HEK293 (cell line): ENCODE data around the gene LIMK2.

Source experiments
- CTCF ChIA-PET: fragments of 350-600 bp; formaldehyde crosslinking; extraction: SDS; loops from one replicate; lab custom pipeline; 2021; ENCODE audit warnings: antibody characterized with exemption; lab: Yijun Ruan, JAX
- POLR2A ChIA-PET: fragments of 300-600 bp; formaldehyde crosslinking; extraction: SDS; loops from one replicate; lab custom pipeline; 2020; ENCODE audit warnings: antibody characterized with exemption, inconsistent platforms; lab: Yijun Ruan, JAX
- H3K27ac ChIP-seq: fragments of 200-500 bp; sonication (Bioruptor generic); 2 replicates; pipeline ENCODE4 v1.5.1; 2014; ENCODE audit warnings: low read depth, low read length, control low read depth, inconsistent platforms; ENCODE audit errors: extremely low read depth
- H3K36me3 ChIP-seq, 2 experiments: fragments of 200-500 bp in 1 of 2; sonication (Bioruptor generic) in 1 of 2; 1 replicate in 1 of 2; 2 replicates in 1 of 2; pipeline ENCODE4 v1.5.1; 2014 to 2017; ENCODE audit warnings: inconsistent platforms in 2 of 2, low read length in 2 of 2; ENCODE audit not compliant: control insufficient read depth in 2 of 2, insufficient read depth in 1 of 2
- H3K4me1 ChIP-seq: fragments of 200-500 bp; sonication (Bioruptor generic); 2 replicates; pipeline ENCODE4 v1.5.1; 2014; ENCODE audit warnings: mild to moderate bottlenecking, low read length, inconsistent platforms; ENCODE audit not compliant: control insufficient read depth, insufficient read depth
- H3K4me3 ChIP-seq: 2 replicates; pipeline ENCODE4 v1.5.1; 2011; ENCODE audit warnings: low read depth, mild to moderate bottlenecking, control low read depth, low read length, moderate library complexity
- H3K9me3 ChIP-seq: fragments of 200-500 bp; sonication (Bioruptor generic); 2 replicates; pipeline ENCODE4 v1.5.1; 2014; ENCODE audit warnings: low read depth, low read length, inconsistent platforms; ENCODE audit not compliant: control insufficient read depth, insufficient read depth
- EGR2 ChIP-seq: fragments of 450-650 bp; formaldehyde crosslinking; IDR thresholded peaks from 2 replicates; pipeline ENCODE4 v1.5.1; 2016; ENCODE audit warnings: low read depth, missing biosample characterization, missing genetic modification characterization
- FEZF1 ChIP-seq: fragments of 450-650 bp; formaldehyde crosslinking; IDR thresholded peaks from 2 replicates; pipeline ENCODE4 v1.5.1; 2016; ENCODE audit warnings: missing biosample characterization, missing genetic modification characterization
- GLIS2 ChIP-seq: fragments of 450-650 bp; formaldehyde crosslinking; IDR thresholded peaks from 2 replicates; pipeline ENCODE4 v1.5.1; 2016; ENCODE audit warnings: missing biosample characterization, missing genetic modification characterization
- MEIS1 ChIP-seq: sonication (generic); formaldehyde crosslinking; IDR thresholded peaks from 2 replicates; pipeline ENCODE4 v1.8.1; 2022; ENCODE audit warnings: missing genetic modification reagents, mild to moderate bottlenecking, borderline replicate concordance
- ZBTB44 ChIP-seq: fragments of 450-650 bp; IDR thresholded peaks from 2 replicates; pipeline ENCODE4 v1.5.1; 2018; ENCODE audit warnings: missing biosample characterization, mild to moderate bottlenecking, missing genetic modification characterization
- ZNF221 ChIP-seq: fragments of 450-650 bp; formaldehyde crosslinking; IDR thresholded peaks from 2 replicates; pipeline ENCODE4 v1.5.1; 2017; ENCODE audit warnings: missing biosample characterization, missing genetic modification characterization, borderline replicate concordance
- ZNF239 ChIP-seq: fragments of 450-650 bp; formaldehyde crosslinking; IDR thresholded peaks from 2 replicates; pipeline ENCODE4 v1.5.1; 2016; ENCODE audit warnings: missing biosample characterization, missing genetic modification characterization
- ZNF280D ChIP-seq: fragments of 450-650 bp; formaldehyde crosslinking; IDR thresholded peaks from 2 replicates; pipeline ENCODE4 v1.5.1; 2016; ENCODE audit warnings: missing biosample characterization, missing genetic modification characterization
- ZNF292 ChIP-seq: fragments of 450-650 bp; formaldehyde crosslinking; IDR thresholded peaks from 2 replicates; pipeline ENCODE4 v1.5.1; 2016; ENCODE audit warnings: low read depth, missing biosample characterization, missing genetic modification characterization, borderline replicate concordance
- ZNF335 ChIP-seq: fragments of 450-650 bp; formaldehyde crosslinking; conservative IDR thresholded peaks from 2 replicates; pipeline ENCODE4 v1.5.1; 2016; ENCODE audit warnings: missing biosample characterization, missing genetic modification characterization
- ZNF416 ChIP-seq: fragments of 450-650 bp; formaldehyde crosslinking; IDR thresholded peaks from 2 replicates; pipeline ENCODE4 v1.5.1; 2016; ENCODE audit warnings: missing biosample characterization, missing genetic modification characterization
- ZNF518A ChIP-seq: fragments of 450-650 bp; formaldehyde crosslinking; conservative IDR thresholded peaks from 2 replicates; pipeline ENCODE4 v1.5.1; 2016; ENCODE audit warnings: low read depth, missing biosample characterization, missing genetic modification characterization
- ZNF558 ChIP-seq: fragments of 450-650 bp; formaldehyde crosslinking; IDR thresholded peaks from 2 replicates; pipeline ENCODE4 v1.5.1; 2016; ENCODE audit warnings: missing biosample characterization, missing genetic modification characterization
- ZNF560 ChIP-seq: fragments of 450-650 bp; formaldehyde crosslinking; IDR thresholded peaks from 2 replicates; pipeline ENCODE4 v1.5.1; 2017; ENCODE audit warnings: missing biosample characterization, missing genetic modification characterization, borderline replicate concordance
- ZNF561 ChIP-seq: fragments of 450-650 bp; IDR thresholded peaks from 2 replicates; pipeline ENCODE4 v1.5.1; 2018; ENCODE audit warnings: missing biosample characterization, missing genetic modification characterization, borderline replicate concordance
- ZNF704 ChIP-seq: fragments of 450-650 bp; formaldehyde crosslinking; IDR thresholded peaks from 2 replicates; pipeline ENCODE4 v1.5.1; 2016; ENCODE audit warnings: missing biosample characterization, missing genetic modification characterization

LIMK2 gene

GRCh38 chr22:31302537-31302936 is 90.4 kb downstream of the LIMK2 start (continued):
- no peak for TF ChIP-seq ZNF518A (tag by site-specific recombination)
- no peak for TF ChIP-seq ZNF561
- no peak for TF ChIP-seq FEZF1 (tag by site-specific recombination)
- no peak for TF ChIP-seq EGR2 (tag by site-specific recombination)
- TF ChIP-seq ZNF221 (tag by site-specific recombination): no peak
- TF ChIP-seq ZBTB44 (tag by site-specific recombination): no peak
- TF ChIP-seq, all 188 proteins: peak for 0

GRCh38 chr22:31305194-31305593 is 93.1 kb downstream of the LIMK2 start:
- POLR2A ChIA-PET: interaction anchor here (0.6 kb wide), 1 partner anchor 96 kb away, joined by 3 read pairs; no protein-coding TSS in a partner anchor
- Histone ChIP-seq H3K36me3 (no peaks in the 10 kb centered on the region; a peak in 1 of 3 replicates), H3K4me1 (no peaks in the 10 kb centered on the region), H3K27ac (no peak overlapping the region), H3K9me3 (no peaks in the 10 kb centered on the region), H3K4me3 (no peak overlapping the region)
- CTCF ChIA-PET: interaction anchor here (0.6 to 9.3 kb wide), 2 partner anchors 8 to 15 kb away, joined by 4 to 100 read pairs; no protein-coding TSS in a partner anchor
- TF ChIP-seq ZBTB44 (tag by site-specific recombination) (no peak), ZNF704 (tag by site-specific recombination) (no peak), ZNF416 (tag by site-specific recombination) (no peak), ZNF239 (tag by site-specific recombination) (no peak), ZNF292 (tag by site-specific recombination) (no peak), ZNF280D (tag by site-specific recombination) (no peak), ZNF335 (no peak), GLIS2 (tag by site-specific recombination) (no peak), ZNF560 (tag by site-specific recombination) (no peak), ZNF558 (tag by site-specific recombination) (no peak), MEIS1 (CRISPR knock-in tag) (no peak), ZNF518A (tag by site-specific recombination) (no peak)
